B cell (primary cell): Measurements from ENCODE around the gene DCAF8L2.

Experiments
- CTCF ChIP-seq: fragments of 200-600 bp; IDR thresholded peaks from one replicate; pipeline ENCODE4 v1.8.0; 2022; ENCODE audit warnings: antibody characterized with exemption, mild to moderate bottlenecking
- EZH2 ChIP-seq: IDR thresholded peaks from 2 replicates; pipeline ENCODE4 v1.6.1; 2012; ENCODE audit warnings: borderline replicate concordance, low read depth, mild to moderate bottlenecking, moderate library complexity, low read length; ENCODE audit not compliant: insufficient read depth, poor library complexity, severe bottlenecking

- TF ChIP-seq CTCF (no peak), EZH2 (no peak)
Measured at GRCh38 chrX:27767387-27767786, 177.2 kb downstream of the DCAF8L2 start.
